ENCODE measurements around the gene SF3B1. TPM values are rescaled to one million over a fixed set of nuclear protein-coding genes. Genes with fewer than 3 reads are reported as not detected.
A peak's percentile ranks its signal among the peaks of the same experiment; 100 is the strongest.

The SF3B1 gene
- total RNA-seq, 2 experiments from 2014 or later = 235 to 248 TPM

GRCh38 chr2:197431858-197432257 is 3.0 kb downstream of the SF3B1 start:
- H3K9me3 Mint-ChIP-seq = no peaks in the 10 kb centered on the region
- intact Hi-C loops (cut with micrococcal nuclease) = loop anchor here (10.0 kb wide), 3 partner anchors 443 to 1257 kb away; partner anchors contain the start of gene STK17B

GRCh38 chr2:197427986-197428385 is 6.8 kb downstream of the SF3B1 start:
- peaks cover 83% of the 10 kb centered on the region for H3K4me1 Mint-ChIP-seq (ENCODE audit: low read depth)
- intact Hi-C loops (cut with micrococcal nuclease) = no loop called here
- H3K36me3 Mint-ChIP-seq (ENCODE audit: low read depth) = peaks cover 20% of the 10 kb centered on the region
- no peaks in the 10 kb centered on the region for H3K9me3 Mint-ChIP-seq
- DNase-seq = no peak
- CTCF ChIA-PET = no interaction called here
- no peak overlapping the region for H3K27ac Mint-ChIP-seq
- H3K27me3 Mint-ChIP-seq (ENCODE audit: low read depth) = no peaks in the 10 kb centered on the region
- no peak overlapping the region for H3K4me3 Mint-ChIP-seq

More at GRCh38 chr2:197431858-197432257, 3.0 kb downstream of the SF3B1 start:
- H3K27me3 Mint-ChIP-seq (ENCODE audit: low read depth) = no peaks in the 10 kb centered on the region
- no peak for DNase-seq
- peak overlapping the region; percentile 79 for H3K27ac Mint-ChIP-seq
- H3K36me3 Mint-ChIP-seq (ENCODE audit: low read depth) = peaks cover 23% of the 10 kb centered on the region
- H3K4me1 Mint-ChIP-seq (ENCODE audit: low read depth) = peaks cover 70% of the 10 kb centered on the region
- peak overlapping the region; percentile 53 for H3K4me3 Mint-ChIP-seq
- CTCF ChIA-PET = interaction anchor here (0.6 kb wide), 1 partner anchor 33 kb away, joined by 3 read pairs; no protein-coding TSS in a partner anchor

- CTCF ChIA-PET = no interaction called here
- Mint-ChIP-seq H3K4me3 (no peak overlapping the region), H3K4me1 (ENCODE audit: low read depth) (peaks cover 75% of the 10 kb centered on the region)
Observed at GRCh38 chr2:197426723-197427603, 7.9 kb downstream of the SF3B1 start.

GRCh38 chr2:197425550-197425949 is 9.3 kb downstream of the SF3B1 start:
- peak overlapping the region; percentile 66 for H3K27ac Mint-ChIP-seq
- no peaks in the 10 kb centered on the region for H3K9me3 Mint-ChIP-seq
- intact Hi-C loops (cut with micrococcal nuclease) = no loop called here
- H3K36me3 Mint-ChIP-seq (ENCODE audit: low read depth) = peaks cover 19% of the 10 kb centered on the region
- H3K27me3 Mint-ChIP-seq (ENCODE audit: low read depth) = no peaks in the 10 kb centered on the region
- DNase-seq = no peak
- no peak overlapping the region for H3K4me3 Mint-ChIP-seq
- CTCF ChIA-PET = no interaction called here
- peaks cover 70% of the 10 kb centered on the region for H3K4me1 Mint-ChIP-seq (ENCODE audit: low read depth)

More at GRCh38 chr2:197426723-197427603, 7.9 kb downstream of the SF3B1 start:
- intact Hi-C loops (cut with micrococcal nuclease) = no loop called here
- peak overlapping the region; percentile 68 for H3K27ac Mint-ChIP-seq
- H3K36me3 Mint-ChIP-seq (ENCODE audit: low read depth) = peaks cover 22% of the 10 kb centered on the region
- no peaks in the 10 kb centered on the region for H3K9me3 Mint-ChIP-seq
- H3K27me3 Mint-ChIP-seq (ENCODE audit: low read depth) = no peaks in the 10 kb centered on the region
- no peak for DNase-seq

- peaks cover 12% of the 10 kb centered on the region for H3K36me3 Mint-ChIP-seq (ENCODE audit: low read depth)
- no peak overlapping the region for H3K4me3 Mint-ChIP-seq
Observed at GRCh38 chr2:197423307-197423706, 11.5 kb downstream of the SF3B1 start.

GRCh38 chr2:197419438-197419837 is 15.4 kb downstream of the SF3B1 start:
- no peak overlapping the region for H3K4me3 Mint-ChIP-seq
- peaks cover 25% of the 10 kb centered on the region for H3K4me1 Mint-ChIP-seq (ENCODE audit: low read depth)
- no peak for DNase-seq
- H3K27ac Mint-ChIP-seq = no peak overlapping the region
- no peaks in the 10 kb centered on the region for H3K27me3 Mint-ChIP-seq (ENCODE audit: low read depth)
- H3K36me3 Mint-ChIP-seq (ENCODE audit: low read depth) = peaks cover 31% of the 10 kb centered on the region
- CTCF ChIA-PET = interaction anchor here (1.0 kb wide), 1 partner anchor 18 kb away, joined by 3 read pairs; no protein-coding TSS in a partner anchor
- intact Hi-C loops (cut with micrococcal nuclease) = no loop called here
- H3K9me3 Mint-ChIP-seq = no peaks in the 10 kb centered on the region

More at GRCh38 chr2:197423307-197423706, 11.5 kb downstream of the SF3B1 start:
- Mint-ChIP-seq H3K4me1 (ENCODE audit: low read depth) (peaks cover 52% of the 10 kb centered on the region), H3K27ac (no peak overlapping the region), H3K27me3 (ENCODE audit: low read depth) (no peaks in the 10 kb centered on the region), H3K9me3 (no peaks in the 10 kb centered on the region)
- DNase-seq = no peak
- intact Hi-C loops (cut with micrococcal nuclease) = loop anchor here (2.0 kb wide), 1 partner anchor 23 kb away; no protein-coding TSS in a partner anchor
- CTCF ChIA-PET = no interaction called here

GRCh38 chr2:197416268-197416667 is 18.6 kb downstream of the SF3B1 start:
- H3K4me1 Mint-ChIP-seq (ENCODE audit: low read depth) = peaks cover 10% of the 10 kb centered on the region
- peaks cover 42% of the 10 kb centered on the region for H3K36me3 Mint-ChIP-seq (ENCODE audit: low read depth)
- intact Hi-C loops (cut with micrococcal nuclease) = no loop called here
- CTCF ChIA-PET = no interaction called here
- no peak for DNase-seq
- H3K4me3 Mint-ChIP-seq = no peak overlapping the region
- H3K27ac Mint-ChIP-seq = no peak overlapping the region
- H3K27me3 Mint-ChIP-seq (ENCODE audit: low read depth) = no peaks in the 10 kb centered on the region
- no peaks in the 10 kb centered on the region for H3K9me3 Mint-ChIP-seq

GRCh38 chr2:197414515-197414914 is 20.3 kb downstream of the SF3B1 start:
- intact Hi-C loops (cut with micrococcal nuclease) = no loop called here
- DNase-seq = no peak
- CTCF ChIA-PET = no interaction called here
- Mint-ChIP-seq H3K4me3 (no peak overlapping the region), H3K36me3 (ENCODE audit: low read depth) (peaks cover 46% of the 10 kb centered on the region), H3K27ac (peak overlapping the region; percentile 24), H3K27me3 (ENCODE audit: low read depth) (no peaks in the 10 kb centered on the region), H3K9me3 (no peaks in the 10 kb centered on the region), H3K4me1 (ENCODE audit: low read depth) (peaks cover 2% of the 10 kb centered on the region)

- no peaks in the 10 kb centered on the region for H3K9me3 Mint-ChIP-seq
- H3K4me1 Mint-ChIP-seq (ENCODE audit: low read depth) = peaks cover 2% of the 10 kb centered on the region
- no peak overlapping the region for H3K27ac Mint-ChIP-seq
- CTCF ChIA-PET = interaction anchor here (0.7 kb wide), 1 partner anchor 134 kb away, joined by 3 read pairs; no protein-coding TSS in a partner anchor
- H3K27me3 Mint-ChIP-seq (ENCODE audit: low read depth) = no peaks in the 10 kb centered on the region
- peaks cover 48% of the 10 kb centered on the region for H3K36me3 Mint-ChIP-seq (ENCODE audit: low read depth)
- intact Hi-C loops (cut with micrococcal nuclease) = no loop called here
- no peak for DNase-seq
- H3K4me3 Mint-ChIP-seq = no peak overlapping the region
Observed at GRCh38 chr2:197414039-197414438, 20.8 kb downstream of the SF3B1 start.

- H3K36me3 Mint-ChIP-seq (ENCODE audit: low read depth) = peaks cover 42% of the 10 kb centered on the region
Observed at GRCh38 chr2:197405582-197405981, 29.2 kb downstream of the SF3B1 start.

GRCh38 chr2:197399887-197400540 is 34.8 kb downstream of the SF3B1 start:
- Mint-ChIP-seq H3K27ac (no peak overlapping the region), H3K9me3 (no peaks in the 10 kb centered on the region), H3K27me3 (ENCODE audit: low read depth) (no peaks in the 10 kb centered on the region), H3K4me1 (ENCODE audit: low read depth) (no peaks in the 10 kb centered on the region), H3K4me3 (no peak overlapping the region), H3K36me3 (ENCODE audit: low read depth) (peaks cover 55% of the 10 kb centered on the region)
- CTCF ChIA-PET = interaction anchor here (0.5 to 1.7 kb wide), 3 partner anchors 14 to 287 kb away, joined by 3 to 5 read pairs (median 4); no protein-coding TSS in a partner anchor
- no peak for DNase-seq
- intact Hi-C loops (cut with micrococcal nuclease) = loop anchor here (2.0 to 5.0 kb wide), 2 partner anchors 23 to 72 kb away; no protein-coding TSS in a partner anchor

More at GRCh38 chr2:197405582-197405981, 29.2 kb downstream of the SF3B1 start:
- Mint-ChIP-seq H3K4me1 (ENCODE audit: low read depth) (no peaks in the 10 kb centered on the region), H3K27ac (no peak overlapping the region), H3K27me3 (ENCODE audit: low read depth) (no peaks in the 10 kb centered on the region), H3K9me3 (no peaks in the 10 kb centered on the region), H3K4me3 (no peak overlapping the region)
- DNase-seq = no peak
- intact Hi-C loops (cut with micrococcal nuclease) = no loop called here
- CTCF ChIA-PET = interaction anchor here (0.6 to 0.8 kb wide), 3 partner anchors 8 to 557 kb away, joined by 3 read pairs; no protein-coding TSS in a partner anchor

- CTCF ChIA-PET = interaction anchor here (1.3 to 1.7 kb wide), 2 partner anchors 13 to 285 kb away, joined by 3 to 5 read pairs; no protein-coding TSS in a partner anchor
- Mint-ChIP-seq H3K4me1 (ENCODE audit: low read depth) (no peaks in the 10 kb centered on the region), H3K27ac (no peak overlapping the region), H3K36me3 (ENCODE audit: low read depth) (peaks cover 55% of the 10 kb centered on the region), H3K27me3 (ENCODE audit: low read depth) (no peaks in the 10 kb centered on the region), H3K4me3 (no peak overlapping the region), H3K9me3 (no peaks in the 10 kb centered on the region)
- intact Hi-C loops (cut with micrococcal nuclease) = loop anchor here (5.0 kb wide), 1 partner anchor 73 kb away; no protein-coding TSS in a partner anchor
- no peak for DNase-seq
Observed at GRCh38 chr2:197398913-197399312, 35.9 kb downstream of the SF3B1 start.

All from activated naive CD4-positive, alpha-beta T cell treated with anti-CD3 and anti-CD28 coated beads for 36 hours (primary cell).